HEK293 (cell line): ENCODE measurements around the gene SLC5A11.

Experiments
- CTCF ChIA-PET: fragments of 350-600 bp; formaldehyde crosslinking; extraction: SDS; loops from one replicate; lab custom pipeline; 2021; ENCODE audit warnings: antibody characterized with exemption; lab: Yijun Ruan, JAX
- POLR2A ChIA-PET: fragments of 300-600 bp; formaldehyde crosslinking; extraction: SDS; loops from one replicate; lab custom pipeline; 2020; ENCODE audit warnings: antibody characterized with exemption, inconsistent platforms; lab: Yijun Ruan, JAX
- H3K27ac ChIP-seq: fragments of 200-500 bp; sonication (Bioruptor generic); 2 replicates; pipeline ENCODE4 v1.5.1; 2014; ENCODE audit warnings: low read depth, low read length, control low read depth, inconsistent platforms; ENCODE audit errors: extremely low read depth
- H3K36me3 ChIP-seq, 2 experiments: fragments of 200-500 bp in 1 of 2; sonication (Bioruptor generic) in 1 of 2; 1 replicate in 1 of 2; 2 replicates in 1 of 2; pipeline ENCODE4 v1.5.1; 2014 to 2017; ENCODE audit warnings: inconsistent platforms in 2 of 2, low read length in 2 of 2; ENCODE audit not compliant: control insufficient read depth in 2 of 2, insufficient read depth in 1 of 2
- H3K4me1 ChIP-seq: fragments of 200-500 bp; sonication (Bioruptor generic); 2 replicates; pipeline ENCODE4 v1.5.1; 2014; ENCODE audit warnings: mild to moderate bottlenecking, low read length, inconsistent platforms; ENCODE audit not compliant: control insufficient read depth, insufficient read depth
- H3K4me3 ChIP-seq: 2 replicates; pipeline ENCODE4 v1.5.1; 2011; ENCODE audit warnings: low read depth, mild to moderate bottlenecking, control low read depth, low read length, moderate library complexity
- H3K9me3 ChIP-seq: fragments of 200-500 bp; sonication (Bioruptor generic); 2 replicates; pipeline ENCODE4 v1.5.1; 2014; ENCODE audit warnings: low read depth, low read length, inconsistent platforms; ENCODE audit not compliant: control insufficient read depth, insufficient read depth
- ATF2 ChIP-seq: fragments of 450-650 bp; formaldehyde crosslinking; IDR thresholded peaks from 2 replicates; pipeline ENCODE4 v1.5.1; 2016; ENCODE audit warnings: missing biosample characterization, missing genetic modification characterization, low read depth
- GLI2 ChIP-seq: fragments of 450-650 bp; formaldehyde crosslinking; IDR thresholded peaks from 2 replicates; pipeline ENCODE4; 2017; ENCODE audit warnings: missing biosample characterization, missing genetic modification characterization, low read depth, borderline replicate concordance
- PRDM1 ChIP-seq: fragments of 450-650 bp; formaldehyde crosslinking; IDR thresholded peaks from 2 replicates; pipeline ENCODE4; 2016; ENCODE audit warnings: missing biosample characterization, missing genetic modification characterization
- SP2 ChIP-seq: fragments of 450-650 bp; formaldehyde crosslinking; IDR thresholded peaks from 2 replicates; pipeline ENCODE4 v1.5.1; 2016; ENCODE audit warnings: missing biosample characterization, missing genetic modification characterization
- ZBTB20 ChIP-seq: fragments of 450-650 bp; formaldehyde crosslinking; IDR thresholded peaks from 2 replicates; pipeline ENCODE4 v1.5.1; 2016; ENCODE audit warnings: missing biosample characterization, missing genetic modification characterization
- ZBTB48 ChIP-seq: fragments of 450-650 bp; formaldehyde crosslinking; IDR thresholded peaks from 2 replicates; pipeline ENCODE4 v1.5.1; 2016; ENCODE audit warnings: missing biosample characterization, missing genetic modification characterization
- ZBTB8A ChIP-seq: fragments of 450-650 bp; formaldehyde crosslinking; IDR thresholded peaks from 2 replicates; pipeline ENCODE4 v1.5.1; 2016; ENCODE audit warnings: missing biosample characterization, missing genetic modification characterization
- ZNF10 ChIP-seq: fragments of 450-650 bp; formaldehyde crosslinking; IDR thresholded peaks from 2 replicates; pipeline ENCODE4 v1.5.1; 2017; ENCODE audit warnings: missing biosample characterization, missing genetic modification characterization
- ZNF175 ChIP-seq: fragments of 450-650 bp; formaldehyde crosslinking; IDR thresholded peaks from 2 replicates; pipeline ENCODE4 v1.5.1; 2016; ENCODE audit warnings: missing biosample characterization, missing genetic modification characterization
- ZNF221 ChIP-seq: fragments of 450-650 bp; formaldehyde crosslinking; IDR thresholded peaks from 2 replicates; pipeline ENCODE4 v1.5.1; 2017; ENCODE audit warnings: missing biosample characterization, missing genetic modification characterization, borderline replicate concordance
- ZNF223 ChIP-seq: fragments of 450-650 bp; formaldehyde crosslinking; IDR thresholded peaks from 2 replicates; pipeline ENCODE4 v1.5.1; 2016; ENCODE audit warnings: missing biosample characterization, missing genetic modification characterization
- ZNF280C ChIP-seq: fragments of 450-650 bp; formaldehyde crosslinking; IDR thresholded peaks from 2 replicates; pipeline ENCODE4 v1.5.1; 2016; ENCODE audit warnings: missing biosample characterization, missing genetic modification characterization
- ZNF335 ChIP-seq: fragments of 450-650 bp; formaldehyde crosslinking; conservative IDR thresholded peaks from 2 replicates; pipeline ENCODE4 v1.5.1; 2016; ENCODE audit warnings: missing biosample characterization, missing genetic modification characterization
- ZNF530 ChIP-seq: fragments of 450-650 bp; formaldehyde crosslinking; IDR thresholded peaks from 2 replicates; pipeline ENCODE4 v1.5.1; 2016; ENCODE audit warnings: low read depth, missing biosample characterization, missing genetic modification characterization
- ZNF624 ChIP-seq: fragments of 450-650 bp; formaldehyde crosslinking; IDR thresholded peaks from 2 replicates; pipeline ENCODE4 v1.5.1; 2017; ENCODE audit warnings: missing biosample characterization, missing genetic modification characterization
- ZNF692 ChIP-seq: fragments of 450-650 bp; formaldehyde crosslinking; IDR thresholded peaks from 2 replicates; pipeline ENCODE4 v1.5.1; 2016; ENCODE audit warnings: missing biosample characterization, missing genetic modification characterization
- ZNF830 ChIP-seq: fragments of 450-650 bp; IDR thresholded peaks from 2 replicates; pipeline ENCODE4 v1.5.0; 2018; ENCODE audit warnings: missing biosample characterization, missing genetic modification characterization, low read depth, mild to moderate bottlenecking, moderate library complexity
- ZSCAN18 ChIP-seq: fragments of 450-650 bp; formaldehyde crosslinking; IDR thresholded peaks from 2 replicates; pipeline ENCODE4 v1.5.1; 2016; ENCODE audit warnings: missing biosample characterization, missing genetic modification characterization
- ZSCAN4 ChIP-seq: fragments of 450-650 bp; formaldehyde crosslinking; IDR thresholded peaks from 2 replicates; pipeline ENCODE4 v1.5.1; 2017; ENCODE audit warnings: missing biosample characterization, missing genetic modification characterization

The SLC5A11 gene

GRCh38 chr16:24950275-24950674 is 104.5 kb downstream of the SLC5A11 start (continued):
- TF ChIP-seq ZNF335 (tag by site-specific recombination) = no peak
- no peak for TF ChIP-seq ZNF221 (tag by site-specific recombination)
- TF ChIP-seq GLI2 (tag by site-specific recombination) = no peak
- TF ChIP-seq ZNF175 = no peak

GRCh38 chr16:24953306-24953705 is 107.5 kb downstream of the SLC5A11 start:
- ChIA-PET CTCF (no interaction called here), POLR2A (no interaction called here)
- no peaks in the 10 kb centered on the region for H3K9me3 ChIP-seq
- H3K27ac ChIP-seq = no peak overlapping the region
- TF ChIP-seq ZBTB20 (no peak), ZNF624 (tag by site-specific recombination) (no peak), ZBTB8A (no peak), SP2 (tag by site-specific recombination) (no peak), ZBTB48 (tag by site-specific recombination) (no peak), PRDM1 (tag by site-specific recombination) (no peak), ZNF830 (tag by site-specific recombination) (no peak), ZNF280C (tag by site-specific recombination) (no peak), ZNF530 (no peak), ATF2 (tag by site-specific recombination) (no peak), ZNF10 (tag by site-specific recombination) (no peak), ZNF223 (tag by site-specific recombination) (no peak), ZSCAN18 (tag by site-specific recombination) (no peak)
- TF ChIP-seq, all 188 proteins: peak for 0
- Histone ChIP-seq H3K4me1 (no peaks in the 10 kb centered on the region), H3K36me3 (peaks cover 4 to 94% of the 10 kb centered on the region in 2 experiments), H3K4me3 (no peak overlapping the region)

- Histone ChIP-seq H3K27ac (no peak overlapping the region), H3K9me3 (no peaks in the 10 kb centered on the region), H3K4me1 (no peaks in the 10 kb centered on the region), H3K4me3 (no peak overlapping the region), H3K36me3 (peaks cover 4 to 94% of the 10 kb centered on the region in 2 experiments)
- TF ChIP-seq ZSCAN4 (tag by site-specific recombination) (no peak), ZNF10 (tag by site-specific recombination) (no peak), ZBTB20 (no peak), ZNF692 (no peak)
- ChIA-PET CTCF (no interaction called here), POLR2A (interaction anchor here (0.9 kb wide), 1 partner anchor 11 kb away, joined by 3 read pairs; no protein-coding TSS in a partner anchor)
These were observed 108.0 kb downstream of the SLC5A11 start for GRCh38 chr16:24953721-24954120.
